Suppressor macrophage treated with lipopolysaccharide for 4 hours (primary cell): ENCODE data around the gene PTPRN2.
"Not testable (repeated sequence)": the region's sequence is repeated elsewhere in the genome, so short reads cannot be mapped to it uniquely, and the experiment has no call there.

ENCODE experiments used
- DNase-seq: peaks from one replicate; pipeline ENCODE4 v3.0.0-alpha.2; 2020

Gene PTPRN2

GRCh38 chr7:157570531-157571200 is 1017.0 kb downstream of the PTPRN2 start:
- DNase-seq, result no peak

- DNase-seq, result no peak
Measured at GRCh38 chr7:157569967-157570366, 1017.7 kb downstream of the PTPRN2 start.

GRCh38 chr7:157568770-157569584 is 1018.6 kb downstream of the PTPRN2 start:
- DNase-seq, result peak; percentile 35

- DNase-seq, result no peak
Measured at GRCh38 chr7:157568106-157568769, 1019.4 kb downstream of the PTPRN2 start.

- DNase-seq, result no peak
Measured at GRCh38 chr7:157567666-157568065, 1020.0 kb downstream of the PTPRN2 start.

- DNase-seq, result no peak
Measured at GRCh38 chr7:157566631-157567006, 1021.0 kb downstream of the PTPRN2 start.

GRCh38 chr7:157565981-157566630 is 1021.5 kb downstream of the PTPRN2 start:
- no peak for DNase-seq

- no peak for DNase-seq
Measured at GRCh38 chr7:157565201-157565626, 1022.4 kb downstream of the PTPRN2 start.

GRCh38 chr7:157564517-157565177 is 1023.0 kb downstream of the PTPRN2 start:
- DNase-seq, result no peak

- not testable (repeated sequence) for DNase-seq
Measured at GRCh38 chr7:157563467-157564135, 1024.0 kb downstream of the PTPRN2 start.

GRCh38 chr7:157562522-157563398 is 1024.9 kb downstream of the PTPRN2 start:
- DNase-seq, result not testable (repeated sequence)

- no peak for DNase-seq
Measured at GRCh38 chr7:157561816-157562410, 1025.7 kb downstream of the PTPRN2 start.

- DNase-seq, result no peak
Measured at GRCh38 chr7:157561523-157561785, 1026.2 kb downstream of the PTPRN2 start.

- no peak for DNase-seq
Measured at GRCh38 chr7:157560710-157561522, 1026.7 kb downstream of the PTPRN2 start.

- no peak for DNase-seq
Measured at GRCh38 chr7:157560258-157560654, 1027.4 kb downstream of the PTPRN2 start.

- DNase-seq, result no peak
Measured at GRCh38 chr7:157559596-157560257, 1027.9 kb downstream of the PTPRN2 start.

GRCh38 chr7:157558875-157559595 is 1028.6 kb downstream of the PTPRN2 start:
- DNase-seq, result no peak

- DNase-seq, result no peak
Measured at GRCh38 chr7:157558516-157558874, 1029.1 kb downstream of the PTPRN2 start.

GRCh38 chr7:157558061-157558460 is 1029.6 kb downstream of the PTPRN2 start:
- no peak for DNase-seq
